GM19452 (cell line): ENCODE data around the gene AGAP2.
"Not testable (repeated sequence)": the region's sequence is repeated elsewhere in the genome, so short reads cannot be mapped to it uniquely, and the experiment has no call there.

Source experiments
- ATAC-seq: cut with Tn5 transposase; IDR thresholded peaks from one replicate; pipeline ENCODE4 v1.9.1; 2021; ENCODE audit not compliant: unreplicated experiment

Gene AGAP2

DNA sequence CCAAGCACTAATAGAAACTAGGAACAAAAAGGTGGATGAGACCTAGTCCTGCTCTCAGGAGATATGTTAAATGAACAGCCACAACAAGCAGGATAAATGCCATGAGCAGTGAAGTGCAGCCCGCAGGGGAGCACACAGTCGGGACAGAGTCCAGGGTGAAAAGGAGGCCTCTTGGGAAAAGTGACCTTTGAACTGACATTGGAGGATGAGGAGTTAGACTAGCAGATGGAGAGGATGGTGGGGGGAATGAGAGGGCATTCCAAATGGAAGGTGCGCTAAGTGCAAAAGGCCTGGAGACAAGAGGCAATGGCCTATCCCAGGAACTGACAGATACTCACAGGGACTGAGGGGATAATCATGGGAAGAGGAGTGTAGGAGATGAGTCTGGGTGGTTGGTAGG is 40.1 kb downstream of the AGAP2 start:
- ATAC-seq = no peak

- no peak for ATAC-seq
Observed at GRCh38 chr12:57697076-57697475, 41.5 kb downstream of the AGAP2 start.

DNA sequence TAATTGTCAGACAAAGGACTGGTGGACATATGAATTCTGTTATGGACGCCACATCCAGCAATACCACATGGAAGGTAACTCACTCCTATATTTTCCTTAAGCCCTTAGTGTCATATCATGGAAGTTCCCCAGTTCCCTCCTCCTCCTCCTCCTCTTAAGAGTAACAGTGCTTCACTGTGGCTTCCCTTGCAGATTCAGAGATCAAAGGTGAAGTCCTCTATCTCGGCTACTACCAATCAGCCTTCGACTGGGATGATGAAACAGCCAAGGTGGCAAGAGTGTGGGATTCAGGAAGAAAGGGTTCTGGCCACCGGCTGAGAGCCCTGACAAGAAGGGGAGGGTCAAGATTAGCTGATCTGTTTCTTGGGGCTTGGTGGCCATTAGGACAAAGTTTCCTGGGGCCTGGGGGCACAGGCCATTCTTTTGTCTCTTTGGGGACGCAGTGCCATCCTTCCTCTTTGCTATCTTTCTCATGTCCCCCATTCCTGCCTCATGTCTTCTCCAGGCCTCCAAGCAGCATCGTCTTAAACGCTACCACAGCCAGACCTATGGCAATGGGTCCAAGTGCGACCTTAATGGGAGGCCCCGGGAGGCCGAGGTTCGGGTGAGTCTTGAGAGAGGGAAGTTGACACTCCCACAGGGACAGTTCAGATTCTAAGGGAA is 42.6 kb downstream of the AGAP2 start:
- no peak for ATAC-seq

DNA sequence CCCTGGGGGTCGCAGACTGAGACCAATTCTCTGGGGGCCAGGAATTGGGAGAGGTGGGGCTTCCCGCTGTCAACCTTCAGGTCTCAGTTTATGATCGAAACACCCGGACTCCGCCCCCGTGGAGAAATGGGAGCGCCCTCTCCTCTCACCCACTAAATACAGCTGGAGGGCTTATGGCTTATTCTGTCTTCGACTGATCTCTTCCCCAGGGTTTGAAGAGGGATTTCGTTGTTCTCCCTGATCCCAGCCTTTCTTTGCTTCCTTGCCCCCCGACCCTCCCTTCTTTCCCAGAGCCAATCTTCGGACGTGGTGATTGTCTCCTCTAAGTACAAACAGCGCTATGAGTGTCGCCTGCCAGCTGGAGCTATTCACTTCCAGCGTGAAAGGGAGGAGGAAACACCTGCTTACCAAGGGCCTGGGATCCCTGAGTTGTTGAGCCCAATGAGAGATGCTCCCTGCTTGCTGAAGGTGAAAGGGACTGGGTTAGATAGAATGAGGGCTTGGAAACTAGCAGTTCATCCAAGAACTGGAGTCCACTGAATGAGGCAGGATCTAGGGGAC is 44.0 kb downstream of the AGAP2 start:
- ATAC-seq = no peak

DNA sequence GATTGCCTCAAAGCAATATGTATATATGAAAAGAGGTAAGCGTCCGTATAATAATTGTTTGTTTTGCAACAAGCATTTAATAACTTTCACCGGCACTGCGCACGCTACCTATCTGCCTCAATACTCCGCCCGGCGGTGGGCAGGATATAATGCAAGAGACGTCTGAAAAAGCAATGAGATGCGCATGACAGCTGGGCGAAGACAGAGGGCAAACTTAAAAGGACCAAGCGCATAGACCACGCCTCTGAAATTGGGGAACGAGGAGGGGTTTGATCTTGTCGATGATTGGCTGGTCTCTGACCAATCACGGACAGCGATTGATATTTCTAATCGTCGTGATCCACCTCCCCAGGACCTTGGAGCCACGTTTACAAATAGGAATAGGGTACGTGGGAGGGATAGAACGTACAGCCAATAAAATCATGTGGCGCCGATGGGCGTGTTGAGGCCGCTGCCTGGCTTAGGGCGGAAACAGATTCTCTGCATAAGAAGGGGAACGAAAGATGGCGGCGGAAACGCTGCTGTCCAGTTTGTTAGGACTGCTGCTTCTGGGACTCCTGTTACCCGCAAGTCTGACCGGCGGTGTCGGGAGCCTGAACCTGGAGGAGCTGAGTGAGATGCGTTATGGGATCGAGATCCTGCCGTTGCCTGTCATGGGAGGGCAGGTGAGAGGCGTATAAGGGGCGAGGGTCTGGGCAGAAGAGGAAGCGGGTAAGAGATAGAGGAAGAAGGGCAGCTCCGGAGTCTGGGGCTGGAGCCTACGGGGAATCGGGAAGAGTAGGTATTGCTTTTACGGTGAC is 44.7 kb downstream of the AGAP2 start, which contains the start of gene OS9:
TSS of gene OS9 (plus strand) at position 474 of the 800 bp plus-strand sequence. CDS start at position 504, 30 bp downstream.
- peak; percentile 97 for ATAC-seq

GRCh38 chr12:57693317-57693658 is 45.3 kb downstream of the AGAP2 start:
- no peak for ATAC-seq

DNA sequence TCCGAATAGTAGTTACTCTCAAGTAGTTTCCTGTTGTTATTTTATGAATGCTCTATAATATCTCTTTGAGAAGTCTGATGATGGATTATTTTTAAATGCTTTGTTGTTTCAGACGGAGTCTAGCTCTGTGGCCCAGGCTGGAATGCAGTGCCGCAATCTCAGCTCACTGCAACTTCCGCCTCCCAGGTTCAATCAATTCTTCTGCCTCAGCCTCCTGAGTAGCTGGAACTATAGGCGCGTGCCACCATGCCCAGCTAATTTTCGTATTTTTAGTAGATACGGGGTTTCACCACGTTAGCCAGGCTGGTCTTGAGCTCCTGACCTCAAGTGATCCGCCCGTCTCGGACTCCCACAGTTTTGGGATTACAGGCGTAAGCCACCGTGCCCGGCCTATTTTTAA is 46.0 kb downstream of the AGAP2 start:
- ATAC-seq = no peak

GRCh38 chr12:57688931-57689330 is 49.6 kb downstream of the AGAP2 start:
- no peak for ATAC-seq

DNA sequence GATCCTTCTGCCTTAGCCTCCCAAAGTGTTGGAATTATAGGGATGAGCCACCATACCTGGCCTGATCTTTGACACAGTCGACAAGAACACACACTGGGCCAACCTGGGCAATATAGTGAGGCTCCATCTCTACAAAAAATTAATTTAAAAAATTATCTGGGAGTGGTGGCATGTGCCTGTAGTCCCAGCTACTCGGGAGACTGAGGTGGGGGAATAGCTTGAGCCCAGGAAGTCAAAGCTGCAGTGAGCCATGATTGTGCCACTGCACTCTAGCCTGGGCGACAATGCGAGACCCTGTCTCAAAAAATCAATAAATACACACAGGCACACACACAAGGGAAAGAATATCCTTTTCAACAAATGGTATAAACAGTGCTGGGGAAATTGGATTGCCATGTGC is 50.7 kb downstream of the AGAP2 start:
- no peak for ATAC-seq

- no peak for ATAC-seq
Observed at GRCh38 chr12:57679697-57680096, 58.8 kb downstream of the AGAP2 start.

- not testable (repeated sequence) for ATAC-seq
Observed at GRCh38 chr12:57677947-57678346, 60.6 kb downstream of the AGAP2 start.

DNA sequence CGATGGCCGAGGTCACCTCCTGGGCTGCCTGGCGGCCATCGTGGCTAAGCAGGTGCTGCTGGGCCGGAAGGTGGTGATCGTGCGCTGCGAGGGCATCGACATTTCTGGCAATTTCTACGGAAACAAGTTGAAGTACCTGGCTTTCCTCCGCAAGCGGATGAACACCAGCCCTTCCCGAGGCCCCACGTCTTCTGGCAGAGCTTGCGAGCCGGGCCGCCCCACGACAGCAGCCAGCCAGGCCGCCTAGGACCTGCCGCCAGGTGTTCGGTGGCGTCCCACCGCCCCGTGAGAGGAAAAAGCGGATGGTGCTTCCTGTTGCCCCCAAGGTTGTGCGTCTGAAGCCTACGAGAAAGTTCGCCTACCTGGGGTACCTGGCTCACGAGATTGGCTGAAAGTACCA is 63.9 kb downstream of the AGAP2 start:
- ATAC-seq = no peak
